T-cell (primary cell): Measurements from ENCODE around the gene SEC24B. TPM values are rescaled to one million over a fixed set of nuclear protein-coding genes. Genes with fewer than 3 reads are reported as not detected.

ENCODE experiments used
- ATAC-seq, 4 experiments: fragments of 200-7000 bp in 3 of 4; fragments of 150-1000 bp in 1 of 4; cut with Tn5 transposase; replicated peaks in 1 of 4; 1 replicate in 3 of 4; 2 replicates in 1 of 4; pipeline ENCODE4 v1.10.0; 2021; ENCODE audit warnings: moderate library complexity in 3 of 4, mild to moderate bottlenecking in 2 of 4, moderate number of reproducible peaks in 1 of 4
- CTCF ChIA-PET, 2 donors: fragments of 300-600 bp; sonication (Branson Sonifier 250); formaldehyde crosslinking; loops; one replicate each; lab custom pipeline; 2022; ENCODE audit warnings: antibody characterized with exemption in 2 of 2; lab: Charles Lee
- POLR2A ChIA-PET, 2 donors: fragments of 300-600 bp; sonication (Branson Sonifier 250); formaldehyde crosslinking; loops; one replicate each; lab custom pipeline; 2022; ENCODE audit warnings: antibody characterized with exemption in 2 of 2; lab: Charles Lee
- DNase-seq, 35 experiments: peaks; one replicate each; pipeline versions ENCODE4 v3.0.0 to v3.0.0-alpha.2; 2013 to 2023
- H3K27ac ChIP-seq: one replicate; pipeline ENCODE4 v1.5.1; 2013; ENCODE audit warnings: low read length
- H3K27me3 ChIP-seq, 2 experiments: replicated peaks in 1 of 2; 1 replicate in 1 of 2; 2 replicates in 1 of 2; pipeline versions ENCODE4 v1.6.1 to v1.7.0; 2013; ENCODE audit warnings: low read length in 1 of 2, mixed read lengths in 1 of 2; ENCODE audit not compliant: control insufficient read depth in 2 of 2, insufficient read depth in 2 of 2; ENCODE audit errors: extremely low read depth in 1 of 2
- H3K36me3 ChIP-seq, 2 donors: 1 replicate in 1 of 2; 2 replicates in 1 of 2; pipeline versions ENCODE4 v1.6.1 to v1.7.0; 2013; ENCODE audit warnings: low read length in 1 of 2; ENCODE audit not compliant: control insufficient read depth in 2 of 2, insufficient read depth in 1 of 2; ENCODE audit errors: extremely low read depth in 1 of 2
- H3K4me1 ChIP-seq, 2 experiments: 1 replicate in 1 of 2; 2 replicates in 1 of 2; pipeline versions ENCODE4 v1.6.1 to v1.7.0; 2013; ENCODE audit warnings: low read length in 2 of 2, mixed read lengths in 1 of 2; ENCODE audit not compliant: insufficient read depth in 2 of 2, control insufficient read depth in 1 of 2; ENCODE audit errors: extremely low read depth in 1 of 2
- H3K4me3 ChIP-seq, 2 donors: 1 replicate in 1 of 2; 2 replicates in 1 of 2; pipeline versions ENCODE4 v1.5.1 to v1.7.0; 2013; ENCODE audit warnings: mild to moderate bottlenecking in 2 of 2, low read length in 1 of 2, moderate library complexity in 1 of 2; ENCODE audit not compliant: control insufficient read depth in 1 of 2; ENCODE audit errors: extremely low read depth in 1 of 2
- H3K9me3 ChIP-seq: 2 replicates; pipeline ENCODE4 v1.7.0; 2013
- H3K27ac Mint-ChIP-seq, 2 donors: one replicate each; pipeline ENCODE4 v1.8.0; 2020 to 2021; ENCODE audit warnings: mild to moderate bottlenecking in 2 of 2, mixed read lengths in 2 of 2
- H3K27me3 Mint-ChIP-seq, 2 donors: one replicate each; pipeline ENCODE4 v1.8.0; 2021 to 2022; ENCODE audit warnings: mixed read lengths in 2 of 2
- H3K36me3 Mint-ChIP-seq: one replicate; pipeline ENCODE4 v1.8.0; 2021; ENCODE audit warnings: mixed read lengths
- H3K4me1 Mint-ChIP-seq, 3 donors: one replicate each; pipeline ENCODE4 v1.8.0; 2020 to 2022; ENCODE audit warnings: mixed read lengths in 3 of 3, mild to moderate bottlenecking in 1 of 3
- H3K4me3 Mint-ChIP-seq, 3 donors: one replicate each; pipeline ENCODE4 v1.8.0; 2020 to 2022; ENCODE audit warnings: mild to moderate bottlenecking in 3 of 3, mixed read lengths in 3 of 3, moderate library complexity in 3 of 3
- H3K9me3 Mint-ChIP-seq, 3 donors: one replicate each; pipeline ENCODE4 v1.8.0; 2020 to 2022; ENCODE audit warnings: mixed read lengths in 3 of 3
- WGBS: methylation state at CpG from one replicate; pipeline ENCODE4 v1.1.5; 2013; ENCODE audit warnings: missing lambda C conversion rate; ENCODE audit not compliant: insufficient coverage; 5-methylcytosine and 5-hydroxymethylcytosine counted together
- total RNA-seq, 35 experiments: library from RNA in 6 of 35; stranded (reverse) in 6 of 35; fragments of 120-200 nt in 1 of 35; gene quantifications; one replicate each; pipeline versions ENCODE4 v1.2.1 to v1.2.4 and lab custom pipeline; 2013 to 2026

SEC24B gene
- total RNA-seq, 5 donors from 2014 or later (not counting 1 experiment from before 2014, with no cell fraction given) = 28.8 to 38.6 (median 32.6) TPM

DNA sequence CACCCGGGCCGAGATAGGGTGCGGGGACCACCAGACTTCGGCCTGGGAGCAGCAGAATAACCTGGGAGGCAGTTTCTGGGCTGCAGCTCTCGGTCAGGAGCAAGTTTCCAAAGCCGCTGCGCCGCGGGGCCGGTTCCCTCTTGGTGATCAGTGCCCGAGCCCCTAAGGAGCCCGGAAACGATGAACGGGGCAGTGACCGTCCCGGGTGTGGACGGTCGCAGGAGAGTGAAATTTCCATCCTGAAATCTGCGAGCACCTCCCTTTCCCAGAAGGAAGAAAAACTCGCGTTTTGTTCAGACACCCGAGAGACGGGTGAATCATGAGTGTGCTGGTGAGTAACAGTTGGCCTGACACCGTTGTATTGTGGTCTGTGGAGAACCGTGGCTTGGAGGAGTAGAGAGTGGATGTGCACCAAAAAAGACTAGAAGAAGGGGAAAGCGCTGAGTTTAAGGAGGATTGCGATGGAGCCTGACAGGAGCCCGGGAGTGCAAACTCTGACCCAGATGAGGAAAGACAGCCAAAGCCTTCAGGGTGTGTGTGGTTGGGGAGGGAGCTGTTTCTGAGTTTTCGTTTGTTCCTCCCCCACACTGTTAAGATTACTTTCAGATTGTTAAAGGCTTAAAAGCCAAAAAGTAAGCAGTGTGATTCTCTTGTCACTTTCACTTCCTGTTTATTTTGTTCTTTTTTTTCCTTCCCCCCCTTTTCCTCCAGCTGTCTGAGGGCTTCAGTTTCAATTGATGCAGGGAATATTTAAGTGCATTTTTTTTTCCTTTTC lies 127.3 kb downstream of the SEC24B start:
- peaks cover 5 to 9% of the 10 kb centered on the region in 2 donors for H3K36me3 ChIP-seq
- Mint-ChIP-seq H3K4me1 (peaks cover 57 to 64% (median 62%) of the 10 kb centered on the region in 3 donors), H3K27ac (peak overlapping the region; percentile 94), H3K4me3 (peak overlapping the region; percentile 89 to 97 (median 96)), H3K27me3 (no peaks in the 10 kb centered on the region), H3K9me3 (no peaks in the 10 kb centered on the region), H3K36me3 (peaks cover 23% of the 10 kb centered on the region)
- ChIA-PET POLR2A (interaction anchor here (0.6 to 0.7 kb wide), 4 partner anchors 18 to 256 kb away, joined by 3 to 13 read pairs (median 4); no protein-coding TSS in a partner anchor), CTCF (interaction anchor here in 1 of 2 donors (0.6 to 2.3 kb wide), 10 partner anchors 14 to 133 kb away, joined by 3 to 12 read pairs (median 4); partner anchors contain the start of gene SEC24B)
- peaks cover 24 to 34% of the 10 kb centered on the region in 2 experiments for H3K4me1 ChIP-seq
- no peaks in the 10 kb centered on the region for H3K9me3 ChIP-seq
- DNase-seq = peak; percentile 8 to 76 (median 35)
- 0% methylated on average over 25 of the region's 29 CpGs for WGBS
- peak overlapping the region; percentile 71 for H3K27ac ChIP-seq
- peak; percentile 46 to 55 (median 52) for ATAC-seq
- H3K4me3 ChIP-seq = peak overlapping the region; percentile 65 to 97
- H3K27me3 ChIP-seq = no peaks in the 10 kb centered on the region

DNA sequence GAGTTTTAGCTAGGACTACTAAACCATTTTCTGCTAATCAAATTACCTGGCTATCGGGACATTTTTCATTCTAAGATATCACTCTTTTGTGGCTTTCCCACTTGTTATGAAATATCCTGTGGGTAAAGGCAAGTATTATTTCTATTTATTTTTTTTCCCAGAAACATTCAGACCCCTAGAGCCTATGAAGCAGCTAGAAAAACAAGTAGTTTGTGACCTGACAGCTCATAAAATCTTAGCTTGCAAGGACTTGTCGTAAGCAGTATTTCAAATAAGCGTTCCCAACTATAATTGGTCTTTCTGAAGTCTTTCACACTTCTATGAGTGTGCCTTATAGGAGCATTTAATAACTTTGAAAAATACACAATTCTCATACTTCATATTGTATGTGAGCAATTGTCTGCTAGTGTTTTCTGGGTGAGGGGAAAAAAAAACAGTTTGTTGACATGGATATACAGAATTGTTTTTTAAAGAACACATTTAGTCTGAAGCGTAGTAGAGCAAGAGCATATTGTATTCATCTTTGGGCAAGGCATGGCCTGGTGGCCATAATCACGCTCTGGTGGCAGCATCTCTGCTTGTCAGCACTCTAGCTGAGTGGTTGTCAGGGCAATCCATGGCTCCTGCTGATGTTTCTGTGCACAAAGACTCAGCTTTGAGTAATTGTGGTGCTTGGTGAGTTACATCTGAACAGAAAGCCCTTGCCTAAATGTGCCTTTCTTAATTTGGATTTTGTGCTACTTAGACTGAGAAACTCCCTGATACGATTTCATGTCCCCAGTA lies 129.0 kb downstream of the SEC24B start:
- 85% methylated on average over 2 of the region's 6 CpGs for WGBS
- peak overlapping the region in 1 of 2 donors; percentile 33 for H3K4me3 ChIP-seq
- peak overlapping the region; percentile 89 to 97 (median 96) for H3K4me3 Mint-ChIP-seq
- H3K9me3 Mint-ChIP-seq = no peaks in the 10 kb centered on the region
- H3K36me3 Mint-ChIP-seq = peaks cover 19% of the 10 kb centered on the region
- H3K27ac ChIP-seq = no peak overlapping the region
- no peaks in the 10 kb centered on the region for H3K27me3 Mint-ChIP-seq
- H3K27ac Mint-ChIP-seq = peak overlapping the region; percentile 94
- ATAC-seq (no peak), DNase-seq (no peak)
- POLR2A ChIA-PET = interaction anchor here (0.5 to 1.0 kb wide), 8 partner anchors 10 to 1628 kb away, joined by 3 to 7 read pairs (median 4); no protein-coding TSS in a partner anchor
- no peaks in the 10 kb centered on the region for H3K9me3 ChIP-seq
- H3K36me3 ChIP-seq = peaks cover 5 to 6% of the 10 kb centered on the region in 2 donors
- no peaks in the 10 kb centered on the region for H3K27me3 ChIP-seq
- CTCF ChIA-PET = interaction anchor here (0.5 to 2.5 kb wide), 9 partner anchors 10 to 137 kb away, joined by 3 to 12 read pairs (median 4); no protein-coding TSS in a partner anchor
- H3K4me1 Mint-ChIP-seq = peaks cover 64 to 70% (median 65%) of the 10 kb centered on the region in 3 donors
- H3K4me1 ChIP-seq = peaks cover 24 to 37% of the 10 kb centered on the region in 2 experiments

DNA sequence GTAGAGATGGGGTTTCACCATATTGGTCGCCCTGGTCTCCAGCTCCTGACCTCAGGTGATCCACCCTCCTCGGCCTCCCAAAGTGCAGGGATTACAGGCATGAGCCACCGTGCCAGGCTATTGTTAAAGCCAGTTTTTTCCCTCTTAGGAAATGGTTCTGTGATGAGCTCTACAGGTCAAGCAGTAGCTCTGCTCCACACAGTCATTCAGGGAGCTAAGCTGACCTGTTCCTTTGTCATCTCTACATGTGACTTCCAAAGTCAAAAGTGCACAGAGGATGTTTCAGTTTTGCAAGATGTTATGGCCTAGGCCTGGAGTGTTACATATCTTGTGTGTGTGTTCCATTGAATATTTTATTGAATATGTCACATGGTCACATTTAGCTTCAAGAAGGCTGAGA lies 137.9 kb downstream of the SEC24B start:
- ATAC-seq (no peak), DNase-seq (no peak)
- Mint-ChIP-seq H3K27ac (peak overlapping the region; percentile 36 to 39), H3K27me3 (no peaks in the 10 kb centered on the region), H3K9me3 (peaks cover 0 to 4% (median 0%) of the 10 kb centered on the region in 3 donors), H3K4me3 (no peak overlapping the region), H3K36me3 (peaks cover 29% of the 10 kb centered on the region), H3K4me1 (peaks cover 77 to 83% (median 78%) of the 10 kb centered on the region in 3 donors)
- 100% methylated on average over 2 of the region's 3 CpGs for WGBS
- no peaks in the 10 kb centered on the region for H3K27me3 ChIP-seq
- H3K27ac ChIP-seq = no peak overlapping the region
- H3K4me3 ChIP-seq = no peak overlapping the region
- H3K4me1 ChIP-seq = peaks cover 17 to 21% of the 10 kb centered on the region in 2 experiments
- no peaks in the 10 kb centered on the region for H3K36me3 ChIP-seq
- ChIA-PET CTCF (interaction anchor here in 1 of 2 donors (0.6 to 1.9 kb wide), 2 partner anchors 9 to 139 kb away, joined by 7 to 9 read pairs; no protein-coding TSS in a partner anchor), POLR2A (interaction anchor here (0.8 to 1.3 kb wide), 2 partner anchors 12 to 120 kb away, joined by 3 read pairs; partner anchors contain the start of gene MCUB (in 1 of the 2))
- H3K9me3 ChIP-seq = no peaks in the 10 kb centered on the region

DNA sequence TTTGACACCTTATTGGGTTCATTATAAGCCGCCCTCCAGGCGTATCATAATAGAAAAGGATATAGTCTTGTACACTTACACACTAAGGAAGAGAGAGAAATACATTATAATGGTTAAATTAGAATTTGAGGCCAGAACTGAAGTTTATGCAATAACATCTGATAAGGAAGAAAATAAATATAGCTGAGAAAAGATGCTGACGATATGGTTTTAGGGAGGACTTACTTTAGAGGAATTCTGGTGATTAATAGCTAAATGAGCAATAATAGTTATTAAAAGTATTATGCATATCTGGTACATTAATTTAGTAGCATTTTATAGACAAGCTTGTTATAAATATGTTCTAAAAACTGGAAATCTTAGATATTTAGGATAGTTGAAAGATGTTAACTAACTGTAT lies 138.5 kb downstream of the SEC24B start:
- Histone ChIP-seq H3K27ac (no peak overlapping the region), H3K27me3 (no peaks in the 10 kb centered on the region), H3K36me3 (no peaks in the 10 kb centered on the region), H3K4me3 (no peak overlapping the region), H3K4me1 (peaks cover 17 to 24% of the 10 kb centered on the region in 2 experiments), H3K9me3 (no peaks in the 10 kb centered on the region)
- no peaks in the 10 kb centered on the region for H3K27me3 Mint-ChIP-seq
- ChIA-PET POLR2A (interaction anchor here (0.5 to 1.3 kb wide), 7 partner anchors 9 to 147 kb away, joined by 3 to 4 read pairs (median 3); partner anchors contain the start of gene MCUB (in 1 of the 2)), CTCF (interaction anchor here (0.6 to 1.9 kb wide), 4 partner anchors 9 to 139 kb away, joined by 3 to 9 read pairs (median 6); no protein-coding TSS in a partner anchor)
- no CpG with 5 or more reads among the region's 3 CpGs for WGBS
- H3K4me1 Mint-ChIP-seq = peaks cover 78 to 79% (median 79%) of the 10 kb centered on the region in 3 donors
- peaks cover 0 to 4% (median 0%) of the 10 kb centered on the region in 3 donors for H3K9me3 Mint-ChIP-seq
- H3K27ac Mint-ChIP-seq = no peak overlapping the region
- DNase-seq (no peak), ATAC-seq (no peak)
- no peak overlapping the region for H3K4me3 Mint-ChIP-seq
- peaks cover 31% of the 10 kb centered on the region for H3K36me3 Mint-ChIP-seq

DNA sequence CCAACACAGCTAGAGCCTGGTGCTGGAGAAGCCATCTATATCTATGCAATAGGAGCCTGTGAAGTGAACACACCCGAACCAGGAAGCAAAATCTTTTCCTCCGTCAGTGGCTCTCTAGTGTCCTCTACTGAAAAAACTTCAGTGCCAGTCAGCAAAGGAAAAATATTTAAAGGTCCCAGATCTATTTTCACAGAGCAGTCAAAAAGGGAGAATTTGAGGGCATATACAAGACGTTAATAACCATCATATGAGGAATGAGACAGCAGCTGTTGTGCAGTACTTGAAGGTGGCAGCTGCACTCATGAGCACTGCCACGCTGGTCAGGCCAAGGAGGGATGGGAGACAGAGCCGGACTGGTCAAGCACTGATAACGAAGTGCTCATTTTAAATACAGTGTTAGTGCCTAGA lies 140.8 kb downstream of the SEC24B start:
- 68% methylated on average over 5 of the region's 6 CpGs for WGBS

More for the DNA sequence above, 140.8 kb downstream of the SEC24B start:
- H3K4me3 ChIP-seq = no peak overlapping the region
- POLR2A ChIA-PET = interaction anchor here in 1 of 2 donors (0.6 to 0.7 kb wide), 2 partner anchors 15 to 18 kb away, joined by 3 read pairs; partner anchors contain the start of gene MCUB
- ATAC-seq (peak; percentile 66 to 79 (median 70)), DNase-seq (peak in 8 of 35 experiments; percentile 4 to 52 (median 14))
- H3K27me3 Mint-ChIP-seq = no peaks in the 10 kb centered on the region
- peaks cover 15 to 26% of the 10 kb centered on the region in 2 experiments for H3K4me1 ChIP-seq
- CTCF ChIA-PET = interaction anchor here (0.6 to 2.3 kb wide), 11 partner anchors 9 to 143 kb away, joined by 3 to 12 read pairs (median 4); partner anchors contain the start of gene SEC24B (in 1 of the 2)
- peak overlapping the region; percentile 6 to 83 for H3K27ac Mint-ChIP-seq
- H3K9me3 ChIP-seq = no peaks in the 10 kb centered on the region
- H3K36me3 ChIP-seq = peaks cover 0 to 5% of the 10 kb centered on the region in 2 donors
- H3K27ac ChIP-seq = no peak overlapping the region
- H3K4me1 Mint-ChIP-seq = peaks cover 76 to 82% (median 80%) of the 10 kb centered on the region in 3 donors
- no peaks in the 10 kb centered on the region for H3K27me3 ChIP-seq
- H3K9me3 Mint-ChIP-seq = peaks cover 0 to 5% (median 1%) of the 10 kb centered on the region in 3 donors
- peak overlapping the region; percentile 17 to 53 (median 46) for H3K4me3 Mint-ChIP-seq
- H3K36me3 Mint-ChIP-seq = peaks cover 35% of the 10 kb centered on the region
